ENCODE data around the gene PTGDR.

Gene PTGDR

GRCh38 chr14:52318062-52318461 lies 50.6 kb downstream of the PTGDR start:
- TF ChIP-seq CTCF (conservative IDR thresholded peaks at IDR 0.05) (no peak), ZFX (IDR thresholded peaks at IDR 0.05) (no peak)
- H3K27ac ChIP-seq: no peak overlapping the region

GRCh38 chr14:52318826-52319645 lies 51.5 kb downstream of the PTGDR start:
- H3K27ac ChIP-seq: no peak overlapping the region
- TF ChIP-seq CTCF (conservative IDR thresholded peaks at IDR 0.05): no peak
- TF ChIP-seq ZFX (IDR thresholded peaks at IDR 0.05): no peak

- no peak overlapping the region for H3K27ac ChIP-seq
- TF ChIP-seq ZFX (IDR thresholded peaks at IDR 0.05) (no peak), CTCF (conservative IDR thresholded peaks at IDR 0.05) (no peak)
These were observed 52.4 kb downstream of the PTGDR start for GRCh38 chr14:52319919-52320318.

- H3K27ac ChIP-seq: no peak overlapping the region
- TF ChIP-seq ZFX (IDR thresholded peaks at IDR 0.05) (no peak), CTCF (conservative IDR thresholded peaks at IDR 0.05) (no peak)
These were observed 57.6 kb downstream of the PTGDR start for GRCh38 chr14:52325126-52325525.

GRCh38 chr14:52325630-52326029 lies 58.1 kb downstream of the PTGDR start:
- TF ChIP-seq CTCF (conservative IDR thresholded peaks at IDR 0.05): no peak
- TF ChIP-seq ZFX (IDR thresholded peaks at IDR 0.05): no peak
- H3K27ac ChIP-seq: no peak overlapping the region
